Nucleus accumbens (tissue), 56 donors: ENCODE data around the gene HSPB9.

ENCODE experiments used
- DNase-seq, 56 donors: peaks; one replicate each; lab custom pipeline; 2025; lab: John Stamatoyannopoulos, UW

The HSPB9 gene, protein sequence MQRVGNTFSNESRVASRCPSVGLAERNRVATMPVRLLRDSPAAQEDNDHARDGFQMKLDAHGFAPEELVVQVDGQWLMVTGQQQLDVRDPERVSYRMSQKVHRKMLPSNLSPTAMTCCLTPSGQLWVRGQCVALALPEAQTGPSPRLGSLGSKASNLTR

DNA sequence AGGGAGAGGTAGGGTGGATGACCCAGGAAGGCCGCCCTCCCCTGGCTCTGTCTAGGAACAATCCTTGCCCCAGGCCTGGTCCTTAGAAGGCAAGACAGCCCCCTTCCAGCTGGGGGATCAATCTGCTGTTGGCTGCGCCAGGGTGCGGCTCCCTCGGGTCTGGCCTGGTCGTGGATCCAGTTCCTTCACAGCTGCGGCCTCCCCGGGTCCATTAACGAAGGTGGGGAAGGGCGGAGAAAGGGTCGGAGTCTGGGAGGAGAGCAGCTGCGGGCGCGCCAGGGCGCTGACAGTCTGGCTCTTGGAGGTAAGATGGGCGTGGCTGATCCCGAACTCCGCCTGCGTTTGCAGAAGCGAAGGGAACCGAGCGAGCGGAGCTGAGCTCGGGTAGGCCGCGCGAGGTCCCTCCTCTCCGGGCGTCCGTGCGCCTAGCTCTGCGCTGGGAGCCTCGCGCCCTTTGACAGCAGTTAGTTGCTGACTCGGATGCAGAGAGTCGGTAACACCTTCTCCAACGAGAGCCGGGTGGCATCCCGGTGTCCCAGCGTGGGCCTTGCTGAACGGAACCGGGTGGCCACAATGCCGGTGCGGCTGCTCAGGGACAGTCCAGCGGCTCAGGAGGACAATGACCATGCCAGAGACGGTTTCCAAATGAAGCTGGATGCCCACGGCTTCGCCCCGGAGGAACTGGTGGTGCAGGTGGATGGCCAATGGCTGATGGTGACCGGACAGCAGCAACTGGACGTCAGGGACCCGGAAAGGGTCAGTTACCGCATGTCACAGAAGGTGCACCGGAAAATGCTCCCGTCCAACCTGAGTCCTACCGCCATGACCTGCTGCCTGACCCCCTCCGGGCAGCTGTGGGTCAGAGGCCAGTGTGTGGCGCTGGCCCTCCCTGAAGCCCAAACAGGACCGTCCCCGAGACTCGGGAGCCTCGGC lies at the start of gene HSPB9:
Gene HSPB9 (plus strand): TSS at position 434 of the 933 bp plus-strand sequence. CDS start 47 bp downstream, at position 481.
- peak in 11 of 56 donors; percentile 8 to 60 (median 25) for DNase-seq

DNA sequence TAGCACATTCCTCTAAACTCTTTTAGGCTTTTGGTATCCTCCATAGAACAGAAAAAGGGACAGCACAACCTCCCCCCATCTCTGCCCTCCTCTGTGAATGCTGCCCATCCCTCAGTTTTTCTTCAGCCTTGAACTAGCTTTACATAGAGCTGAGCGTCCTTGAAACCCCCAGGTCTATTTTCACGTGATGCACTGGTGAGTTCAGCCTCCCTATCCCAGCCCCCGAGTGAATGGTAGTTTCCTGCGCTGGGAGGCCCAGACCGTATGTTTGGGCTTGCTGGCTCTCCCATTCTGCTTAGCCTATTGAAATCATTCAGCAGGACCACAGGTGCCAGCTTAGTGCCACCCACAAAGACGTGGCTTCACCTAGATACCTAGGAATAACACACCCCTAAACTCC lies 46.8 kb upstream of the HSPB9 start:
- DNase-seq = no peak

DNA sequence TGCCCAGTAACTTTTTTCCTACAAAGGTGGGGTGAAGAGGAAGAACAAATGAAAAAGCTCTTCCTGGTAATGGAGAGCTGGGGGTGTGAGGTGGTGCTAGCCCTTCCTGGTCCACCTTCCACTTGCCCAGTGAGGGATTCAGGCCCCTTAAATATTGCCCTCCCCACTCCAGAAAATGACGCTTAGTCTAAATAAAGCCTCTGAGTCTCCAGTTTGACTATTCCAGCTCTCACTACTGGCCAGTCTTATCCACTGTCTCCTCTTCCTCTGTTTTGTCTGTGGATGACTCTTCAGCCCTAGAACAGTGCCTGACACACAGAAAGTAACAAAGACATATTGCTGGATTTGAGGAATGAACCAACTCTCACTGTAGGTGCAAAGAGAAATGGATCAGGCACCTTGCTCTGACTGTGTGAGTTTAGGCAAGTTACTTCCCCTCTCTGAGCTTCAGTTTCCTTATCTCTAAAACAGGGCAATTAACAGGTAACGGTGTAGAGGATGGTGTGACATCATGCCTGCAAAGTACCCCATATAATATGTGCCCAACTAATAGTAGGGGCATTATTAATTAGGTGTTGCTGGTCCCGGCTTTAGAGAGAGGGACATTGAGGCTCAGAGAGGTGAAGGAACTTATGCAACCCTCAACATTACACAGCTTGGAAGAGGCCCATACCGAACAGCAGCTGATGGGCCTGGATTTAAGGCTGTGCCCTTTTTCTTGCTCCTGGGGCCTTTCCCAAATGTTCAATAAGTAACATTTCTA lies 45.6 kb upstream of the HSPB9 start:
- no peak for DNase-seq

DNA sequence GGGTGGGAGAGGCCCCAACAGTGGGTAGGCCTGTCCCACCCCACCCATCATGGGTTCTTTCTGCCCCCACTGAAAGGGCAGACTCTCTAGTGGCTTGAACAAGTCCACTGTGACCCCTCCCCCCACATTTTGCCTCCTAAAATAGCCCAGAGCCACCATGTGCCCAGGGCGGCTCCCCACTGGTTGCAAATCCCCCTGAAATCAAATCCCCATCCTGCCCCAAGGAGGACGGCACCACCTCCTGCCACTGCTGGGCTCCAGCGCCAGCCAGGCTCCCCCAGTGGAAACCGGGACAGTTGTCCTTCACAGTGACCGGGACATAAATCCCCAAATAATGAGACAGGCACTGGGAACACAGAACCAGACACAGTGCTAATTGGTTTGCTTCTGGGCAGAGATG lies 44.8 kb upstream of the HSPB9 start:
- DNase-seq = no peak

DNA sequence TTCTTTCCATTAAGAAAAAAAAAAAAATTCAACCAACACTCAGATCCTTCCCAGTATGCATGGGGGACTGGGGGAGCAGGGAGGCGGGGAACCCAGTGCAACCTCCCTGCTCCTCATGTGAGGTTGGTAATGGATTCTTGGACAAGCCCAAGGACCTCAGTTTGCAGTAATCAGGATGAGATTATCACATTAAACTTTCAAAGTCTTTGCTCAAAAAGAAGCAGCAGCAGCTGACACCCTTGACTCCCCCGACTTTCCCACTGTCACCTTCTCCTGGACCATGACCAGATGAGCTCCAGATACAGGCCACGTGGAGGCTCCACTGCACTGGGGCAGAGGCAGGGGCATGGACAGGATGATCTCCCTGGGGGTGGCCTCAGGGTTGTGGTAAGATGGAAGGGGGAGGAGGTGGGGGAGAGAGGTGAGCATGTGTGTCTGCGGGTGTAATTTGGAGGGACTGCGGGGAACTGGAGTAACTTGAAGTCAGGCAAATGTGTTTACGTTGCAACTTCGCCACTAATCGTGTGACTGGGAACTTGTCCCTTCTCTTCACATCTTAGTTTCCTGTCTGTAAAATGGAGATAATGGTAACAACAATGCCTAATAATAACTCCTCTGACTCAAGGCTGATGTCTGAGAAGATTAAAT lies 44.1 kb upstream of the HSPB9 start:
- DNase-seq = no peak

DNA sequence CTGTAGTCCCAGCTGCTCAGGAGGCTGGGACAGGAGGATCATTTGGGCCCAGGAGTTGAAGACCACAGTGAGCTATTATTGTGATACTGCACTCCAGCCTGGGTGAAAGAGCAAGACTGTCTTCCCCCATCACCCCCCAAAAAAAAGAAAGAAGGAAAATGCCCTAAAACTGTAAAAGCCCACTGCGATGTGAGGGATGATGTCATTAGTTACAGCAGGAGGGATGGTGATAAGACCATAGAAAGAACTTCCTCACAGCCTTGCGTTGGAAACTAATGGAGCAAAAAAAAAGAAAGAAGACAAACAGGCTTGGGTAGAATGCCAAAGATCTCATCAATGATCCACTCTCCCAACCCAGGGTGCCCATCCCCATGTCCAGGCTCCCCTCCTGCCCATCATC lies 43.1 kb upstream of the HSPB9 start:
- no peak for DNase-seq

DNA sequence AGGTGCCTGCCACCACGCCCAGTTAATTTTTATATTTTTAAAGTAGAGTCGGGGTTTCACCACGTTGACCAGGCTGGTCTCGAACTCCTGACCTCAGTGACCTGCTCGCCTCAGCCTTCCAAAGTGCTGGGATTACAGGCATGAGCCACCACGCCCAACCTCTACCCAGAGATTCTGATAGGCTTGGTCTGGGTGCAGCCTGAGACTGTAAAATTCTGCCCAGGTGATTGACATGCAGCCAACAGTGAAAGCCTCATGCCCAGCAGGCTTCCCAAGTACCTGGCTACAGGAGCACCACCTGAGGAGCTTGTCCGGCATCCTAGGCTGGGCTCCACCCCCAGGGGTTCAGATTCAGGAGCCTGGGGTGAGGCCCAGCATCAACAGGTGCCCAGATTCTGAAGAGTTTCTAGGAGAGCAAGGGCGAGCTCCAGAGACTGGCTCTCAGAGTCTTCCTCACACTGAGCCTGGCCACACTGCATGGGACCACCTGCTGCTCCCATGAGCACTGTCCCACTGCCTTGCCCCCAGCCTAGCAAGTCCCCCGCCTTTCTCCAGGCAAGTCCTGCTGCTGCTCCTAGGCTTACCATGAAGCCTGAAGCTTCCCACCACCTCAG lies 41.0 kb upstream of the HSPB9 start:
- DNase-seq = no peak

DNA sequence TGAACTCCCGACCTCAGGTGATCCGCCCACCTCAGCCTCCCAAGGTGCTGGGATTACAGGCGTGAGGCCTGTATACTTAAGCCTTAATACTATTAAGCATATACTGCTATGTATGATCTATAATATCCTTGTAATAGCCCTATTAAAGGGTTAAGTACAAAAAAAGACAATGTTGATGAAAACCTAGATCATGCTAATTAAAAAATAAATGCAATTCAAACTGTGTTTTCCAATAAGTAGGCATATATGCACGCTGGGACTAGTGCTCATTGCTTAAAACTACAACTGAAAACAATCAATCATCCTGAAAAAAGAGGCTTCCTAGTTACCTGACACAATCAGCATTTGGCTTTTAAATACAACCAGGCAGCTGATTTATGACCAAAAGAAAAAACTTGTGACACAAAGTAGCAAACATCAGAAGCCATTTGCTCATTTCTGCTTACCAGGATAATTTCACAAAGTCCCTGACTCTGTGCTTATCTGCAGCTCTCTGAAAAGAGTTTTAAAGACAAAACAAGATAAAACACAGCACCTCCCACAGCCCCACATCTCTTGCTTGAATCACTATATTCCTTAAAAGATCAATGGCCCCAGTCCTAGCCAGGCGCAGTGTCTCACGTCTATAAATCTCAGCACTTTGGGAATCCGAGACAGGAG lies 35.4 kb upstream of the HSPB9 start:
- no peak for DNase-seq

DNA sequence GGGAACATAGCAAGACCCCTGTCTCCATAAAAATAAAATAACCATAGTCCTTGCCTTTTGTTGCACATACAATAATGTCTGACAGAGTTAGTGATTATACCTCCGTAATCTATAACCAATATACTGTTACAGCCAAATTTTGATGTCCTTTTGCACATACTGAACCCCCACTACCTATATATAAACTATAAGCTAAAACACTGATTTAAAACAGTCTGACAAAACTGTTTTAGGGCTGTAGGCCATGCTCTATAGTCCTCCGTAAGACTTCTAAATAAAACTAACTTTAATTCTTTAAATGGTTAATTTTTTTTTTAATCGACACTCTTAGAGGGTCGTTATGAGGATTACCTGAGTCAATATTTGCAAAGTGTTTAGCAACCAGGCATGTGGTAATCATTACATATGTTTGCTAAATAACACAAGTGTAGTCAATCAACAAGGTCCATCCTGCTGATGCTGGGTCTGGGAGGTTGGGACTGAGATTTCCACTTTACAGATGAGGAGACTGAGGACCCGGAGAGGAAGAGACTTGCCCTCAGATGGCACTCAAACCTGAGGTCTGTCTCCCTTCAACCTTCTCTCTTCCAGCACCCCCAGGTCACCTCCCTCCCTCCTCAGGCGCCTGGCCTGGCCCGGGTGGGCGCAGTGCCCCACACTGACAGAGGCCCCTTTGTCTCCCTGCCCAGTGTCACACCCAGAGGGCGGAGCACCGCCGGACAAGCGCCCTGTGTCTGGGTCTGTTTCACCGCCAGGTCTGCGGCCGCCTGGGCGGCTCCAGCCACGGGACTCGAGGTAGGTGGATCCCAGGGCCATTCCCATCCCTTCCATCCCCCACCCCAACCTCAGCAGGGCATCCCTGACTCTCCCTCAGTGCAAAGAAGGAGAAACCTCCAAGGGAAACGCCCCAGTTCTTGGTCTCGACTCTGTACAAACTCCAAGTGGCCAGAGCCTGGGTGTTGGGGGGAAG lies 34.6 kb upstream of the HSPB9 start:
- peak in 38 of 56 donors; percentile 3 to 68 (median 23) for DNase-seq

DNA sequence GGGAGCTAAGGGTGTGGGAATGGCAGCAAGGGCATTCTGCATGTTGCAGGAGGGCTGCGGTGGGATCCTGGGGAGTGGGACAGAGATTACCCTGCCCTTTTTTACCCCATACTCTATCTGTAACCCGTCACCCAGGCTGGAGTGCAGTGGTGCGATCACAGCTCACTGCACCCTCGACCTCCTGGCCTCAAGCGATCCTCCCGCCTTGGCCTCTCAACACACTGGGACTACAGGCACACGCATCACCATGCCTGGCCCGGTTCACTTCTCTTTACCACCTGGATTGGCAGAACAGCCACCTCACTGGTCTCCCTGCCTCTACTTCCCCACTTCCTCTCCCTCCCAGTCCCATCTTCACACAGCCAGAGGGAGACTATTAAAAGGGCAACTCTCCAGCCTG lies 33.9 kb upstream of the HSPB9 start:
- DNase-seq = no peak

DNA sequence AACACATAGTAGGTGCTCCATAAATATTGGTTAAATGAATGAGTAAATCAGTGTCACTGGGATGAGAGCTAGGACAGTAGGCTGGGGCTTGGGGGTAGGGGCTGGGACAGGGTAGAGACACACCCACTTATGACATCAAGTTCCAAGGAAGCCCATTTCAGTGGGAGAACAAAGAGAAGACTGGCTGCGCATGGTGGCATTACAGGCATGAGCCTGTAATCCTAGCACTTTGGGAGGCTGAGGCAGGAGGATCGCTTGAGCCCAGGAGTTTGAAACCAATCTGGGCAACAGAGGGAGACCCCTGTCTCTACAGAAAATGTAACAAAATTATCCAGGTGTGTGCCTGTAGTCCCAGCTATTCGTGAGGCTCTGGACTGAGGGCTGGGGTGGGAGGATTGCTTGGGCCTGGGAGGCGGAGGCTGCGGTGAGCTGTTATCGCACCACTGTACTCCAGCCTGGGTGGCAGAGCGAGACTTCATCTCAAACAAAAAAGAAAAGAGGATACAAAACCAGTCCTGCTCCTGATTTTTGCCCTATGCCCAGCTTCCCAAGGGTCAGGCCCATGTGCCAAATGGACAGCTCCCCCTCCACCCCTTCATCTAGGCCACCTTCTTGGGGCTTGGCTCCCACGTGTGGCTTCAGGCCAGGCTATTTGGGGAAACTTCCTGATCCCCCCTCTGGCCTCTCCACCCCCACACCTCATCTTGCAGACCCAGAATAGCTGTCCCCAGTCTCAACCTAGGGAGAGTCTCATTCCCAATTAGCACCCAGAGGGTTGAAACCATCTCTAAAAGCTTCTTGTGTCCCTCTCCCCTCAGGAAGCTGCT lies 31.4 kb upstream of the HSPB9 start:
- no peak for DNase-seq

DNA sequence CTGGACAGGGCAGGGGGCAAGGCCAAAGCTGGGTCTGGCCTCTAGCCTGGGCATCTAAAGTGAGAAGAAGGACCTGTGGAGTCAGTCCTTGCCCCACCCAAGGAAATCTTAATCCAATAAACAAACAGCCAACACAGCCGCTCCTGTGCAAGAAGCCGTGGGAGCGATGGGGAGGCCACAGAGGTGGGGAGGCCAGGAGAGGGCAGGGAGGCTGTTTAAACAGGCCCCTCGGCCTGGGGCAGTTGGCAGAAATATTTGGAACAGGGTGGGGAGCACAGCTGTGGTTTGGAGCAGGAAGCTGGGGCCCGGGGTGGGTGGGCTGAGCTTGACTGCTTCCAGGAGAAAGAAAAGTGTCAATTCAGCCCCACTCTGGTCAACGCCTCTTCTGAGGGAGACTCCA lies 29.7 kb upstream of the HSPB9 start:
- DNase-seq = no peak

DNA sequence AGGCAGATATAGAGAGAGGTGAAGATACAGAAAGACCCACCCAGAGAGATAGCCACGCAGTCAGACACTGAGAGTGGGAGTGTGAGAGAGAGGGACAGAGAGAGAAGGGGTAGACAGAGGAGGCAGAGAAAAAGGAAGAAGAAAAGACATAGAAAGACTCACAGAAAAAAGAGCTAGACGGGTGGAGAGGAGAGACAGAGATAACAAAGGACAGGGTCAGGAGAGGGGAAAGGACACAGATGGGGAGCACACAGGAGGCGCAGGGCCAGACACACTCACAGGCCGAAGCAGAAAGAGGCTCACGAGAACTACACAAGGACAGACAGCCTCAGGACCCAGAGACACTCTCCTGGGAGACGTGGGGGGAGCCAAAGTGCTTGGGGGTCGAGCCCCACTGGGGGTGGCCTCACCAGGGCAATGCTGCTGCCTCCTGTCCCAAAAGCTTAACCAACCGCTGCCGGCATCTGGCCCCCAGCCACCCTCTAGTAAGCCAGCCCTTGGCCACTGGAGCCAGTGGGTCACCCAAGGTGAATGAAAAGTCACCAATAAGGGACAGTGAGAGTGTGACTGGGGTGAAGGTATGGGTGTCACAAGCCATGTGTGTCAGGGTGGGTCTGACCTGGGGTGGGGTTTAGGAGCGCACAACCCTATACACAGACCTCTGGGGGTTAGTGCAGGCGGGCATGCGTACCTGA lies 28.1 kb upstream of the HSPB9 start:
- DNase-seq = no peak

DNA sequence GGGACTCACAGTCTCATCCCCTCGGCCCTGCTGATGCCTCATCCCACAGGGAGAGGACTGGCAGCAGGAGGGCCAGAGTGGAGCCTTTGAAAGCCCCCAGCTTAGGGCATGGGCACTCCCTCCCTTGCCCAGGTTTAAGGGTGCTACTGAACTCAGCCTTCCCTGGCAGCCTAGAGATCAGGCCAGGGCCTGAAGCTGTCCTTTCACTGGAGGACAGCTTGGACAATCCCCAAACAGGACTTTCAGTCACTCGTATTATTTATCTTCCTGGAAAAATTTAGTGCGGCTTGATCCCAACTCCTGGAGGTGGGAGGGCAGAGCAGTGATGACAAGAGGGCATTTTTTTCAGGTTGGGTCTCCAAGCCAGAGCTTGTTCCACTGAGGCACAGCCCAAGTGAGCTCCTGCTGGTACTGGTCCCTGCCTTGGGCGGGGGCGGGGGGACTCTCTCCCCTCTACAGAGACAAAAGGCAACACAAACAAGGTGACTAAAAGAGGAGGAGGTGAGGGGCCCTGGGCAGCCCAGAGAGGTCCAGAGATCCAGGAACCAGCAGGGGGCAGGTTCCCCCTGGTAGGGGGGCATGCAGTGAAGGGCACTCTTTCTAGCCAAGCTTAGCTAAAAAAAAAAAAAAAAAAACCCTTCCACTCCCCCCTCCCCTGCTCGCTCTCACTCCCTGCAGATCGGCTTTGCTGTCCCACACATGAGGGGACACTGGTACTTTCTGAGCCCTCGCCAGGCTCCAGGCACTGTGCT lies 26.1 kb upstream of the HSPB9 start:
- no peak for DNase-seq

DNA sequence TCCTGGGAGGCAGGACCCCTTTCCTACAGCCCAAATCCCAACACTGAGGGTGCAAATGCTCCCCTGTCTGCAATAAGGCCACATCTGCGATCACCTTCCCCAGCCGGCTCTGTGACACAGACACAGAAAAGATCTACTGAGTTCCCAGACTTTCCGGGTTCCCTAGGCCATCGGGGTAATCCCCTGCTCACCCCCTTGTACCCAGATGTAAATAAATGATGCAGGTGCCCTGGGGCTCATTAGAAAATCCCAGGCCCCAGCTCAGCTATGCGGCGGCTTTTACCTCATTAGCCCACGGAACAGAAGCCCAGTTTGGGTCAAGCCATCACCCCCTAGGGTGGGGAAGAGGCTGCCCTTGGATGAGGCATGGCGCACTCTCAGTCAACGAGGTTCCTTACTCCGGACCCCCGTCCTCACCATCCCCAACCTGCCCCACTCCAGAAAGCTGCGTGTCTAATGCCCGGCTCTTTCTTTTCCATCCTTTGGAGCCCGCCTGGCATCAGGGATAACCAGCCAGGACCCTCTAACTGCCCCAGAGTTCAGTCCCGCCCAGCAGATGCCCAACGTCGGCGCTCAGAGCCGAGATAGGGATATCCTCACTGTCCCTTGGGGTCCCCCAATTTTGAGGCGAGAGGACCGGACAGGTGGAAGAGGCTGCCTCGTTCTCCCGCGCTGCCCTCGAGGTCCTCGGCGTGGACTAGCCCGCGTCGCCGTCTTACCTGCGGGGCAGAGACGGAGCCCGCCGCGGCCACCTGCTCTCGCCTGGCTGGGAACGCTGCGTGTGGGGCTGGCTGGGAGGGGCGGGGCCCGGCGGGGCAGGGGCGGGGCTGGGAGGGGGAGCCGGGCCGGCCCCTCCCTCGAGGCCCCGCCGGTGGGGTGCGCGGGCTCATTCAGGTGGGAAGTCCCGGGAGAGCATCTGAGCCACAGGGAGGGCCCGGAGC lies 24.6 kb upstream of the HSPB9 start, which contains the start of gene ZNF385C:
Gene ZNF385C (minus strand): TSS at position 783 of the 941 bp plus-strand sequence. CDS start 35,417 bp downstream, outside the sequence.
- no peak for DNase-seq
